Panc1 (cell line): ENCODE measurements around the gene IL1R2. TPM values are rescaled to one million over a fixed set of nuclear protein-coding genes. Genes with fewer than 3 reads are reported as not detected.

ENCODE experiments used
- ATAC-seq: fragments of 200-7000 bp; cut with Tn5 transposase; 2 replicates; pipeline ENCODE4 v1.9.1; 2020; ENCODE audit warnings: mild to moderate bottlenecking, moderate library complexity
- BruUV-seq: library from RNA; stranded (reverse); fragments of 400-500 nt; replicated peaks from 2 replicates; lab custom pipeline; 2021; lab: Mats Ljungman, UMichigan
- CTCF ChIA-PET: fragments of 300-600 bp; sonication (Branson Sonifier 250); formaldehyde crosslinking; loops from one replicate; lab custom pipeline; 2022; ENCODE audit warnings: antibody characterized with exemption; lab: Charles Lee
- POLR2A ChIA-PET: fragments of 300-600 bp; sonication (Branson Sonifier 250); formaldehyde crosslinking; loops from one replicate; lab custom pipeline; 2022; ENCODE audit warnings: antibody characterized with exemption; lab: Charles Lee
- DNase-seq: peaks from one replicate; pipeline ENCODE4 v3.0.0-alpha.2; 2010; ENCODE audit warnings: low read depth, low spot score
- H3K27ac ChIP-seq: 2 replicates; pipeline ENCODE4 v1.5.1; 2011; ENCODE audit warnings: mild to moderate bottlenecking, low read length, inconsistent platforms
- H3K27me3 ChIP-seq: fragments of 200-500 bp; sonication (Bioruptor generic); 2 replicates; pipeline ENCODE4 v1.6.0; 2014; ENCODE audit warnings: low read length, inconsistent platforms; ENCODE audit not compliant: control insufficient read depth, insufficient read depth
- H3K36me3 ChIP-seq: fragments of 200-500 bp; sonication (Bioruptor generic); 2 replicates; pipeline ENCODE4 v1.5.1; 2014; ENCODE audit warnings: inconsistent platforms, mild to moderate bottlenecking, low read length, moderate library complexity; ENCODE audit not compliant: control insufficient read depth, insufficient read depth
- H3K4me1 ChIP-seq: 2 replicates; pipeline ENCODE4 v1.5.1; 2011; ENCODE audit warnings: inconsistent platforms, mild to moderate bottlenecking, low read length, moderate library complexity; ENCODE audit not compliant: control insufficient read depth, insufficient read depth
- H3K4me3 ChIP-seq, 2 experiments: 2 replicates each; pipeline ENCODE4 v1.5.1; 2011 to 2012; ENCODE audit warnings: low read depth in 2 of 2, low read length in 2 of 2, mild to moderate bottlenecking in 2 of 2, inconsistent platforms in 1 of 2, moderate library complexity in 1 of 2
- H3K9me3 ChIP-seq: fragments of 200-500 bp; sonication (Bioruptor generic); 2 replicates; pipeline ENCODE4 v1.5.1; 2014; ENCODE audit warnings: low read depth, mild to moderate bottlenecking, inconsistent platforms, low read length, moderate library complexity; ENCODE audit not compliant: control insufficient read depth, insufficient read depth
- CTCF ChIP-seq: fragments of 450-650 bp; IDR thresholded peaks from 2 replicates; pipeline ENCODE4 v1.5.1; 2017; ENCODE audit warnings: mild to moderate bottlenecking
- POLR2AphosphoS5 ChIP-seq: IDR thresholded peaks from 2 replicates; pipeline ENCODE4 v1.6.1; 2012; ENCODE audit warnings: mild to moderate bottlenecking, low read depth, low read length, moderate library complexity
- SIN3A ChIP-seq: IDR thresholded peaks from 2 replicates; pipeline ENCODE4 v1.6.1; 2012; ENCODE audit warnings: low read depth, mild to moderate bottlenecking, low read length, moderate library complexity, borderline replicate concordance; ENCODE audit not compliant: insufficient read depth
- TCF7L2 ChIP-seq: IDR thresholded peaks from 2 replicates; pipeline ENCODE4 v1.6.1; 2011; ENCODE audit warnings: mild to moderate bottlenecking, low read depth, low read length, inconsistent platforms
- in situ Hi-C: cut with HindIII; loops from 2 replicates; pipeline ENCODE4 v1.10.0; 2016; ENCODE audit warnings: low sequenced_read_pairs, low pct_unique_long_range_greater_than_20kb
- intact Hi-C: fragments of 100-400 bp; cut with micrococcal nuclease; formaldehyde crosslinking; loops from one replicate; pipeline ENCODE4 v1.10.0; 2022; ENCODE audit not compliant: unreplicated experiment
- total RNA-seq: library from RNA; stranded (reverse); gene quantifications from one replicate; pipeline ENCODE4 v1.2.1, GENCODE V29; 2021; ENCODE audit not compliant: unreplicated experiment
- TF ChIP-seq, protein P1 (sequence below), 2 experiments: IDR thresholded peaks; 2 replicates each; pipeline ENCODE4 v1.6.1; 2011 to 2012; ENCODE audit warnings: low read depth in 2 of 2, control low read depth in 1 of 2, low read length in 1 of 2, mild to moderate bottlenecking in 1 of 2, moderate library complexity in 1 of 2; ENCODE audit not compliant: insufficient read depth in 1 of 2

Gene IL1R2
- total RNA-seq, 1 experiment from 2014 or later, result 0.15 TPM

GRCh38 chr2:101986804-101987740 lies 4.7 kb upstream of the IL1R2 start:
- no peaks in the 10 kb centered on the region for H3K36me3 ChIP-seq

DNA sequence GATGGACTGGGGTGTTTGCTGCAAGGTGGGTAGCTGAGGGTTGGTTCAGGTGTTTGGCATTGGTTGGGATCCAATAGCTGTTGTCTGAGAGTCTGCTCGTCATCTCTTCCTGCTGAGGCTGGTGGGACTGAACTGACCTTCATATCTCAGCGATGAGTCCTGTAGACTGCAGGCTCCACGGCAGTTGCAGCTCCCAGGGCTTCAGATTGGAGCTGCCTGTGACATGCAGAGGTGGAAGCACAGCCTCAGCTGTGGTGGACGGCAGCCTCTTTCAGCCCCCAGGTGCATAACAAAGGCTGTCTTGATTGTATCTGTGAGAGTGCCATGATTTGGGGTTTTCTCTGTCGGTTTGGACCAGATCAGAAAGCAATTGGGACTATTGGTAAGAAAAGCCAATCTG lies 3.9 kb upstream of the IL1R2 start:
- intact Hi-C loops, result no loop called here
- DNase-seq (no peak), ATAC-seq (no peak)
- no peak overlapping the region for H3K27ac ChIP-seq
- H3K9me3 ChIP-seq, result no peaks in the 10 kb centered on the region
- in situ Hi-C loops, result no loop called here
- no peaks in the 10 kb centered on the region for H3K36me3 ChIP-seq
- H3K4me1 ChIP-seq, result peaks cover 5% of the 10 kb centered on the region
- no peak overlapping the region for H3K4me3 ChIP-seq
- TF ChIP-seq SIN3A (no peak), CTCF (no peak), TCF7L2 (no peak), POLR2AphosphoS5 (no peak)
- TF ChIP-seq, protein P1, sequence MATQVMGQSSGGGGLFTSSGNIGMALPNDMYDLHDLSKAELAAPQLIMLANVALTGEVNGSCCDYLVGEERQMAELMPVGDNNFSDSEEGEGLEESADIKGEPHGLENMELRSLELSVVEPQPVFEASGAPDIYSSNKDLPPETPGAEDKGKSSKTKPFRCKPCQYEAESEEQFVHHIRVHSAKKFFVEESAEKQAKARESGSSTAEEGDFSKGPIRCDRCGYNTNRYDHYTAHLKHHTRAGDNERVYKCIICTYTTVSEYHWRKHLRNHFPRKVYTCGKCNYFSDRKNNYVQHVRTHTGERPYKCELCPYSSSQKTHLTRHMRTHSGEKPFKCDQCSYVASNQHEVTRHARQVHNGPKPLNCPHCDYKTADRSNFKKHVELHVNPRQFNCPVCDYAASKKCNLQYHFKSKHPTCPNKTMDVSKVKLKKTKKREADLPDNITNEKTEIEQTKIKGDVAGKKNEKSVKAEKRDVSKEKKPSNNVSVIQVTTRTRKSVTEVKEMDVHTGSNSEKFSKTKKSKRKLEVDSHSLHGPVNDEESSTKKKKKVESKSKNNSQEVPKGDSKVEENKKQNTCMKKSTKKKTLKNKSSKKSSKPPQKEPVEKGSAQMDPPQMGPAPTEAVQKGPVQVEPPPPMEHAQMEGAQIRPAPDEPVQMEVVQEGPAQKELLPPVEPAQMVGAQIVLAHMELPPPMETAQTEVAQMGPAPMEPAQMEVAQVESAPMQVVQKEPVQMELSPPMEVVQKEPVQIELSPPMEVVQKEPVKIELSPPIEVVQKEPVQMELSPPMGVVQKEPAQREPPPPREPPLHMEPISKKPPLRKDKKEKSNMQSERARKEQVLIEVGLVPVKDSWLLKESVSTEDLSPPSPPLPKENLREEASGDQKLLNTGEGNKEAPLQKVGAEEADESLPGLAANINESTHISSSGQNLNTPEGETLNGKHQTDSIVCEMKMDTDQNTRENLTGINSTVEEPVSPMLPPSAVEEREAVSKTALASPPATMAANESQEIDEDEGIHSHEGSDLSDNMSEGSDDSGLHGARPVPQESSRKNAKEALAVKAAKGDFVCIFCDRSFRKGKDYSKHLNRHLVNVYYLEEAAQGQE (IDR thresholded peaks at IDR 0.05; ENCODE audit: insufficient read depth in 1 of 2, low read depth in 2 of 2, low read length in 1 of 2), result no peak
- no peaks in the 10 kb centered on the region; the same call in 1 of the 2 replicates for H3K27me3 ChIP-seq
- ChIA-PET CTCF (no interaction called here), POLR2A (no interaction called here)
- no TSS peak for BruUV-seq

More at GRCh38 chr2:101986804-101987740, 4.7 kb upstream of the IL1R2 start:
- in situ Hi-C loops, result no loop called here
- no TSS peak for BruUV-seq
- Histone ChIP-seq H3K27me3 (no peaks in the 10 kb centered on the region; the same call in 1 of the 2 replicates), H3K27ac (no peak overlapping the region), H3K4me1 (peaks cover 5% of the 10 kb centered on the region), H3K4me3 (no peak overlapping the region), H3K9me3 (no peaks in the 10 kb centered on the region)
- no peak for DNase-seq
- CTCF ChIA-PET, result no interaction called here
- intact Hi-C loops, result no loop called here
- TF ChIP-seq SIN3A (no peak), CTCF (no peak), POLR2AphosphoS5 (no peak), TCF7L2 (no peak)
- TF ChIP-seq, protein P1 (IDR thresholded peaks at IDR 0.05; ENCODE audit: insufficient read depth in 1 of 2, low read depth in 2 of 2, low read length in 1 of 2), result no peak
- ATAC-seq, result no peak
- POLR2A ChIA-PET, result no interaction called here
